Measurements from ENCODE around the gene APOC4.

DNA sequence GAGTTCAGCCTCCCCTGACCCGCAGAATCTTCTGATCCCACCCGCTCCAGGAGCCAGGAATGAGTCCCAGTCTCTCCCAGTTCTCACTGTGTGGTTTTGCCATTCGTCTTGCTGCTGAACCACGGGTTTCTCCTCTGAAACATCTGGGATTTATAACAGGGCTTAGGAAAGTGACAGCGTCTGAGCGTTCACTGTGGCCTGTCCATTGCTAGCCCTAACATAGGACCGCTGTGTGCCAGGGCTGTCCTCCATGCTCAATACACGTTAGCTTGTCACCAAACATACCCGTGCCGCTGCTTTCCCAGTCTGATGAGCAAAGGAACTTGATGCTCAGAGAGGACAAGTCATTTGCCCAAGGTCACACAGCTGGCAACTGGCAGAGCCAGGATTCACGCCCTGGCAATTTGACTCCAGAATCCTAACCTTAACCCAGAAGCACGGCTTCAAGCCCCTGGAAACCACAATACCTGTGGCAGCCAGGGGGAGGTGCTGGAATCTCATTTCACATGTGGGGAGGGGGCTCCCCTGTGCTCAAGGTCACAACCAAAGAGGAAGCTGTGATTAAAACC is 37.5 kb upstream of the APOC4 start:
- TF ChIP-seq CTCF (IDR thresholded peaks at IDR 0.05; ENCODE audit: low read length) = no peak
- TF ChIP-seq EZH2phosphoT487 (IDR thresholded peaks at IDR 0.05; ENCODE audit: low read length) = no peak
